Keratinocyte (primary cell): Measurements from ENCODE around the gene C3orf20.

Experiments
- EZH2 ChIP-seq: IDR thresholded peaks from one replicate; pipeline ENCODE4 v1.6.1; 2012; ENCODE audit warnings: inconsistent platforms, mild to moderate bottlenecking, low read length, moderate library complexity
- TF ChIP-seq, protein P1 (sequence below), 3 experiments: IDR thresholded peaks in 1 of 3; conservative IDR thresholded peaks in 1 of 3; optimal IDR thresholded peaks in 1 of 3; 2 replicates in 2 of 3; 3 replicates in 1 of 3; pipeline versions ENCODE3 to v1.5.1; 2011; ENCODE audit warnings: low read length in 3 of 3, mild to moderate bottlenecking in 3 of 3, moderate library complexity in 2 of 3, control low read depth in 1 of 3, inconsistent platforms in 1 of 3; ENCODE audit not compliant: insufficient read depth in 2 of 3; ENCODE audit errors: extremely low read depth in 1 of 3

DNA sequence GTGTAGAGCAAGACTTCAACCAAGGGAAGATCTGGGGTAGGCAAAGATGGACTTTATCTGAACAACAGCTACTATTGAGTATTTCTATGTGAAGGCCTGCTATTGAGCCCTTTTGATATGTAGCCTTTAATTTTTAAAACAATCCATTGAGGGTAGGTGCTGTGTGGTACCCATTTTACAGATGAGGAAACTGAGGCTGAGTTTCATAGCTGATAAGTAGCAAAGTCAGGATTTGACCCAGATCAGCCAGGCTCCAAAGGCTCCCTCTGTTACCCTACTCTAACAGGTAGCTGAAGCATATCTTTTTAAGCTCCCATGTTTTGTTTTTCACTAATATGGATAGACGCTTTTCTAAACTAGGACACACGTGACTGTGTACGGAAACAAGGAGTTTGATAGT, 141.4 kb downstream of the C3orf20 start:
- TF ChIP-seq EZH2: no peak
- TF ChIP-seq, protein P1, sequence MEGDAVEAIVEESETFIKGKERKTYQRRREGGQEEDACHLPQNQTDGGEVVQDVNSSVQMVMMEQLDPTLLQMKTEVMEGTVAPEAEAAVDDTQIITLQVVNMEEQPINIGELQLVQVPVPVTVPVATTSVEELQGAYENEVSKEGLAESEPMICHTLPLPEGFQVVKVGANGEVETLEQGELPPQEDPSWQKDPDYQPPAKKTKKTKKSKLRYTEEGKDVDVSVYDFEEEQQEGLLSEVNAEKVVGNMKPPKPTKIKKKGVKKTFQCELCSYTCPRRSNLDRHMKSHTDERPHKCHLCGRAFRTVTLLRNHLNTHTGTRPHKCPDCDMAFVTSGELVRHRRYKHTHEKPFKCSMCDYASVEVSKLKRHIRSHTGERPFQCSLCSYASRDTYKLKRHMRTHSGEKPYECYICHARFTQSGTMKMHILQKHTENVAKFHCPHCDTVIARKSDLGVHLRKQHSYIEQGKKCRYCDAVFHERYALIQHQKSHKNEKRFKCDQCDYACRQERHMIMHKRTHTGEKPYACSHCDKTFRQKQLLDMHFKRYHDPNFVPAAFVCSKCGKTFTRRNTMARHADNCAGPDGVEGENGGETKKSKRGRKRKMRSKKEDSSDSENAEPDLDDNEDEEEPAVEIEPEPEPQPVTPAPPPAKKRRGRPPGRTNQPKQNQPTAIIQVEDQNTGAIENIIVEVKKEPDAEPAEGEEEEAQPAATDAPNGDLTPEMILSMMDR (optimal IDR thresholded peaks at IDR 0.05 in 1 of 3, IDR thresholded peaks at IDR 0.05 in 1 of 3, conservative IDR thresholded peaks at IDR 0.05 in 1 of 3; ENCODE audit: extremely low read depth in 1 of 3, insufficient read depth in 2 of 3, low read length in 3 of 3): no peak
